Vagina (tissue), 2 donors: ENCODE results near the gene PTPN1. TPM values are rescaled to one million over a fixed set of nuclear protein-coding genes. Genes with fewer than 3 reads are reported as not detected.

Experiments used
- DNase-seq, 2 donors: peaks; one replicate each; pipeline ENCODE4 v3.0.0-alpha.2; 2017; ENCODE audit errors: extremely low spot score in 2 of 2
- H3K27ac ChIP-seq: fragments of 200-600 bp; sonication (generic); one replicate; pipeline ENCODE4 v1.5.1; 2019
- H3K27me3 ChIP-seq: fragments of 200-600 bp; sonication (generic); one replicate; pipeline ENCODE4 v1.5.1; 2019
- H3K36me3 ChIP-seq, 2 donors: fragments of 200-600 bp; sonication (generic); one replicate each; pipeline ENCODE4 v1.5.1; 2017 to 2019
- H3K4me1 ChIP-seq: fragments of 200-600 bp; sonication (generic); one replicate; pipeline ENCODE4 v1.5.1; 2019
- H3K4me3 ChIP-seq, 2 donors: fragments of 200-600 bp; sonication (generic); 1 replicate in 1 of 2; 2 replicates in 1 of 2; pipeline ENCODE4 v1.5.1; 2016 to 2019
- H3K9me3 ChIP-seq: fragments of 200-600 bp; sonication (generic); one replicate; pipeline ENCODE4 v1.5.1; 2019
- CTCF ChIP-seq, 3 experiments: fragments of 450-650 bp in 2 of 3; fragments of 200-600 bp in 1 of 3; sonication (generic) in 1 of 3; IDR thresholded peaks; one replicate each; pipeline ENCODE4 v1.5.1; 2017 to 2019; ENCODE audit warnings: antibody characterized with exemption in 3 of 3, mild to moderate bottlenecking in 2 of 3, moderate library complexity in 2 of 3
- POLR2A ChIP-seq, 2 donors: fragments of 450-650 bp; IDR thresholded peaks; one replicate each; pipeline ENCODE4 v1.6.1; 2017; ENCODE audit warnings: antibody characterized with exemption in 2 of 2, mild to moderate bottlenecking in 2 of 2, moderate library complexity in 2 of 2
- POLR2AphosphoS5 ChIP-seq, 2 donors: sonication (generic); formaldehyde crosslinking; IDR thresholded peaks; one replicate each; pipeline ENCODE4 v1.9.0; 2017; ENCODE audit warnings: antibody characterized with exemption in 2 of 2, mild to moderate bottlenecking in 2 of 2, low read depth in 1 of 2; ENCODE audit not compliant: insufficient read depth in 1 of 2
- intact Hi-C: fragments of 100-400 bp; cut with DNase I; formaldehyde crosslinking; loops from one replicate; pipeline ENCODE4 v1.15.1; 2023
- total RNA-seq: library from RNA; depleted of rRNA; stranded (reverse); fragments of >200 nt; gene quantifications from one replicate; pipeline ENCODE4 v1.2.3, GENCODE V29; 2016

The PTPN1 gene
- total RNA-seq, 1 donor from 2014 or later: 25.3 TPM

- TF ChIP-seq POLR2AphosphoS5 (IDR thresholded peaks at IDR 0.05; ENCODE audit: insufficient read depth in 1 of 2, low read depth in 1 of 2) (peak in 1 of 2 donors; percentile 4), CTCF (IDR thresholded peaks at IDR 0.05) (no peak)
- H3K27ac ChIP-seq: no peak overlapping the region
- no peak for DNase-seq
- no peaks in the 10 kb centered on the region for H3K36me3 ChIP-seq
- no peaks in the 10 kb centered on the region for H3K9me3 ChIP-seq
- intact Hi-C loops: no loop called here
- peaks cover 15% of the 10 kb centered on the region for H3K4me1 ChIP-seq
- H3K27me3 ChIP-seq: no peaks in the 10 kb centered on the region
- no peak overlapping the region for H3K4me3 ChIP-seq
These were observed 84.6 kb downstream of the PTPN1 start for GRCh38 chr20:50594591-50595432.

GRCh38 chr20:50595433-50595895, 85.3 kb downstream of the PTPN1 start:
- no peak overlapping the region for H3K4me3 ChIP-seq
- TF ChIP-seq POLR2A (IDR thresholded peaks at IDR 0.05) (no peak), CTCF (IDR thresholded peaks at IDR 0.05) (no peak), POLR2AphosphoS5 (IDR thresholded peaks at IDR 0.05; ENCODE audit: insufficient read depth in 1 of 2, low read depth in 1 of 2) (peak in 1 of 2 donors; percentile 2)
- peaks cover 15% of the 10 kb centered on the region for H3K4me1 ChIP-seq
- H3K36me3 ChIP-seq: no peaks in the 10 kb centered on the region
- no peaks in the 10 kb centered on the region for H3K27me3 ChIP-seq
- DNase-seq: no peak
- H3K9me3 ChIP-seq: no peaks in the 10 kb centered on the region
- intact Hi-C loops: no loop called here
- no peak overlapping the region for H3K27ac ChIP-seq

GRCh38 chr20:50595988-50596693, 86.0 kb downstream of the PTPN1 start:
- H3K36me3 ChIP-seq: no peaks in the 10 kb centered on the region
- DNase-seq: no peak
- H3K4me3 ChIP-seq: no peak overlapping the region
- H3K9me3 ChIP-seq: no peaks in the 10 kb centered on the region
- intact Hi-C loops: no loop called here
- H3K27me3 ChIP-seq: no peaks in the 10 kb centered on the region
- TF ChIP-seq POLR2AphosphoS5 (IDR thresholded peaks at IDR 0.05; ENCODE audit: insufficient read depth in 1 of 2, low read depth in 1 of 2) (no peak), CTCF (IDR thresholded peaks at IDR 0.05) (no peak), POLR2A (IDR thresholded peaks at IDR 0.05) (no peak)
- peaks cover 15% of the 10 kb centered on the region for H3K4me1 ChIP-seq
- no peak overlapping the region for H3K27ac ChIP-seq

GRCh38 chr20:50596694-50597021, 86.5 kb downstream of the PTPN1 start:
- Histone ChIP-seq H3K4me3 (no peak overlapping the region), H3K9me3 (no peaks in the 10 kb centered on the region), H3K27ac (no peak overlapping the region), H3K4me1 (peaks cover 15% of the 10 kb centered on the region), H3K27me3 (no peaks in the 10 kb centered on the region), H3K36me3 (no peaks in the 10 kb centered on the region)
- TF ChIP-seq POLR2A (IDR thresholded peaks at IDR 0.05): no peak
- no peak for TF ChIP-seq POLR2AphosphoS5 (IDR thresholded peaks at IDR 0.05; ENCODE audit: insufficient read depth in 1 of 2, low read depth in 1 of 2)
- TF ChIP-seq CTCF (IDR thresholded peaks at IDR 0.05): no peak
- DNase-seq: no peak
- intact Hi-C loops: no loop called here
